Mammary epithelial cell (primary cell): ENCODE results near the gene KCNJ14.
A peak's percentile ranks its signal among the peaks of the same experiment; 100 is the strongest.

Experiments used
- EZH2 ChIP-seq: IDR thresholded peaks from 2 replicates; pipeline ENCODE4 v1.6.1; 2012; ENCODE audit warnings: low read length, inconsistent platforms, borderline replicate concordance
- TF ChIP-seq, protein P1 (sequence below), 2 donors: IDR thresholded peaks in 1 of 2; conservative IDR thresholded peaks in 1 of 2; 2 replicates each; pipeline ENCODE4 v1.5.1; 2011 to 2012; ENCODE audit warnings: inconsistent platforms in 2 of 2, low read length in 2 of 2, mild to moderate bottlenecking in 2 of 2, control low read depth in 1 of 2, low read depth in 1 of 2; ENCODE audit not compliant: insufficient read depth in 1 of 2; ENCODE audit errors: extremely low read depth in 1 of 2

DNA sequence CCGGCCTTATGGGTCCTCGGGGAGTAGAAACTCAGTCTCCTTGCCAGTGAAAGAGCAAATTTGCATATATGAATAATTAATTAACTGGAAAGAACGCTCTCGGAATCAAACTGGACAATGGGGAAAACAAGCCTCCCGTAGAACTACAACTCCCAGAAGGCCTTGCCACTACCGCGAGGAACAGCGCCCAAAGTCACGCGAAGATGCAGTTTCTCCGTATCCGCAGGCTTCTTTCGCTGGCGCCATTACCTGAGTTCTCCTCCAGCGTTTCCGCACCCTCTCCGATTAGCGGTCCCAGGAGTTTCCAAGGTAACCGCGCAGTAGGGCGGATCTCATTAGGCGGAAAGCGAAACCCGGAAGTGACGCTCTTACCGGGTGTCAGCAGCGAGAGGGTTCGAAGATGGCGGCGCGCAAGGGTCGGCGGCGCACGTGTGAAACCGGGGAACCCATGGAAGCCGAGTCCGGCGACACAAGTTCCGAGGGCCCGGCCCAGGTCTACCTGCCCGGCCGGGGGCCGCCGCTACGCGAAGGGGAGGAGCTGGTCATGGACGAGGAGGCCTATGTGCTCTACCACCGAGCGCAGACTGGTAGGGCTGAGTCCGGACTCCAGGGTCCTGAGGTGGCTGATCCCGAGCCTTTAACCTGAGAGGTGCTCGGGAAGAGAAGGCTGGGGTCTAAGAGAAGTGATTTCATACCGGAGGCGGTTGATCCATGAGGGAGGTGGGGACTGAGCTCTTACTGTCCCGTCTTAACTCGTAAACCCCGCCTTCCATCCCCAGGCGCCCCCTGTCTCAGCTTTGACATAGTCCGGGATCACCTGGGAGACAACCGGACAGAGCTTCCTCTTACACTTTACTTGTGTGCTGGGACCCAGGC, 9.5 kb upstream of the KCNJ14 start, which contains the start of gene GRWD1:
- TF ChIP-seq, protein P1, sequence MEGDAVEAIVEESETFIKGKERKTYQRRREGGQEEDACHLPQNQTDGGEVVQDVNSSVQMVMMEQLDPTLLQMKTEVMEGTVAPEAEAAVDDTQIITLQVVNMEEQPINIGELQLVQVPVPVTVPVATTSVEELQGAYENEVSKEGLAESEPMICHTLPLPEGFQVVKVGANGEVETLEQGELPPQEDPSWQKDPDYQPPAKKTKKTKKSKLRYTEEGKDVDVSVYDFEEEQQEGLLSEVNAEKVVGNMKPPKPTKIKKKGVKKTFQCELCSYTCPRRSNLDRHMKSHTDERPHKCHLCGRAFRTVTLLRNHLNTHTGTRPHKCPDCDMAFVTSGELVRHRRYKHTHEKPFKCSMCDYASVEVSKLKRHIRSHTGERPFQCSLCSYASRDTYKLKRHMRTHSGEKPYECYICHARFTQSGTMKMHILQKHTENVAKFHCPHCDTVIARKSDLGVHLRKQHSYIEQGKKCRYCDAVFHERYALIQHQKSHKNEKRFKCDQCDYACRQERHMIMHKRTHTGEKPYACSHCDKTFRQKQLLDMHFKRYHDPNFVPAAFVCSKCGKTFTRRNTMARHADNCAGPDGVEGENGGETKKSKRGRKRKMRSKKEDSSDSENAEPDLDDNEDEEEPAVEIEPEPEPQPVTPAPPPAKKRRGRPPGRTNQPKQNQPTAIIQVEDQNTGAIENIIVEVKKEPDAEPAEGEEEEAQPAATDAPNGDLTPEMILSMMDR (conservative IDR thresholded peaks at IDR 0.05 in 1 of 2, IDR thresholded peaks at IDR 0.05 in 1 of 2; ENCODE audit: extremely low read depth in 1 of 2, insufficient read depth in 1 of 2, low read depth in 1 of 2, low read length in 2 of 2) = peak in 1 of 2 donors; percentile 18
- TF ChIP-seq EZH2 = no peak
